HG03103 (cell line): ENCODE data around the gene RWDD4.

ENCODE experiments used
- ATAC-seq: cut with Tn5 transposase; IDR thresholded peaks from one replicate; pipeline ENCODE4 v1.9.1; 2021; ENCODE audit warnings: low read depth; ENCODE audit not compliant: unreplicated experiment

The RWDD4 gene

DNA sequence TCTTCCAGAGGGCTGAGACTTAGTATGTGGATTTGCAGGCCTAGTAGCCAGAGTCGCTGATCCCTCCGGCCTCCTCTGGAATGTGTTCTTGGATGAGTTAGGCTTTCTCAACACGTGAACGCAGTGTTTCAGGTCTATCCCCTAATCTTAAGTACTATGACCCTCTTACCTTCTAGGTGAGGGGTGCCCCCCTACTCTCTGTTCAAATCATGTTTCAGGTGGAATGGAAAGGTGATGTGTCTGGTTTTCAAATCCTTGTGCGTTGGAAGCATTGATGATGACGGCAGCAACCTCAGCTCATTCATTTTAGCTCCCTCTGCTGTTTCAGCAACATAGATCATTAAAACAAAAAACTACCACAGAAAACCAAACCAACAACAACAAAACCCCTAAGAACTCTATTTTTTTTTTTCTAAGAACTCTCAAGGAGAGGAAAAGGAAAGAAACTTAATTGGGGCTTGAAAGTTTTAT is 56.4 kb downstream of the RWDD4 start:
- ATAC-seq: no peak

DNA sequence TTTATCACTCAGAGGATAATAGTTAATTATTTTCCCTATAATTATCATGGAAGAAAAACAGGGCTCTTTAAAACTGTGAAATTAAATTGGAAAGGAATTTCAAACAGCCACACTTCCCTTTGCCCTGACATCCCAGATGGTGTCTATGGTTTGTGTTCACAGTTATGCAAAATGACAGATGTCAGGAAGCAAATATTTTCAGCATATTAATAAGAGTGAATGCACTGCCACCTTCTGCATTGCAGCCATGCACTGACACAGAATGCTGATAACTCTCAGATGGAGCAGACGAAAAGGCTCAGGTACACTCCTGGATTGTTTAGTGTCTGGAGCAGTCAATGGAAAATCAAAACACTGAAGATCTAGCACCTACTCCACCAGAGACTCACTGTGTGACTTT is 57.6 kb downstream of the RWDD4 start:
- ATAC-seq: no peak

DNA sequence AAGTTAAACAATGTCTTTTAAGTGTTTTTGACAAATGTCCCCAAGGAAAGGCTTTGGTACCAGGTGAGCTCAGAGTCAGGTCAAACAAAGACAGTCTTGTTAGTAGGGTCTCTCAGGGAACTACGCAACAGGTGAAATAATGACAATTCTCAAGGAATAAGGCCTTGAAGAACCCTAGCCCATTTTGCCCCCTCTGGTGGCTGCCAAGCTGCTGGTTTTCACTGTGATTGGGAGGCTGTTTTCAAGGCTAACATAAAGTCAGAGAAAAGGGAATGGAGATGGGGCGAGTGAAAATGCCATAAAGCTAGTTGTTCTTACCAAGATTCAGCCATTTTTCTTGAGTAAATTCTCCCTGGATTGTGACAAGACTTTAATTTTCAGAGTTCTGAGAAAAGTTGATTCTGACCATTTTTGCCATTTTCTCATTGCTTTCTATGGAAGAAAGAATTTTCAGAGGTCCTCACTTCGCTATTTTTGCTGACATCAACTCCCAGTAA is 58.7 kb downstream of the RWDD4 start:
- ATAC-seq: no peak

DNA sequence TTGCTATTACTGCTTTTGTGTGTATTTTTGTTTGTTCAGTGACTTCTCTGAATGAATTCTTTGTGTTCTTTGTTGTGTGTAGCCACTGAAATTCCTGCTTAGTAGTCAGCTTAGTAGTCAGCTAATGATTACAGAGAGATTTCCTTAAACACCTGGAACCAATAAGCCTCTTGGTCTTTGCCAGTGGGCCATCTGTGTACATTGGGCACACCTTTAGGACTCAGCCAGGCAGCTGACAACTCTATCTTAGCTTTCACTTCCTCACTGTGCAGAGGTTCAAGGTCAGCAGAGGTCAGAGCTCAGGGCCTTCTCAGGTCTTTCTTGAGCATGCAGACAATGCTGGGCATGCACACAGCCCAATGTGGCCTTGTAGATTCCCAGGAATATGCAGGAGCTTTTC is 59.3 kb downstream of the RWDD4 start:
- ATAC-seq: peak; percentile 80

DNA sequence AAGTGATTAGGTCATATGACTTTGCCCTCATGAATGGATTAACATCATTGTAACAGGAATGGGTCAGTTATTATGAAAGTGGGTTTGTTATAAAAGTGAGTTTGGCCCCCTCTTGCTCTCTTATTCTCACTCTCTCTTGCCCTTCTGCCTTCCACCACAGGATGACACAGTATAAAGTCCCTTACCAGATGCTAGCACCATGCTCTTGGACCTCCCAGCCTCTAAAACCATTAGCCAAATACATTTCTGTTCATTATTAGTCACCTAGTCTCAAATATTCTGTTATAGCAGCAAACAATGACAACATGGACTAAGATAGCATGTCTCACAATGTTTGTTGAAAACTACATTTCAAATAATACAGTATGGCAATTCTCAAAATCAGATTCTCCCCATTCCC is 59.7 kb downstream of the RWDD4 start:
- peak; percentile 15 for ATAC-seq

DNA sequence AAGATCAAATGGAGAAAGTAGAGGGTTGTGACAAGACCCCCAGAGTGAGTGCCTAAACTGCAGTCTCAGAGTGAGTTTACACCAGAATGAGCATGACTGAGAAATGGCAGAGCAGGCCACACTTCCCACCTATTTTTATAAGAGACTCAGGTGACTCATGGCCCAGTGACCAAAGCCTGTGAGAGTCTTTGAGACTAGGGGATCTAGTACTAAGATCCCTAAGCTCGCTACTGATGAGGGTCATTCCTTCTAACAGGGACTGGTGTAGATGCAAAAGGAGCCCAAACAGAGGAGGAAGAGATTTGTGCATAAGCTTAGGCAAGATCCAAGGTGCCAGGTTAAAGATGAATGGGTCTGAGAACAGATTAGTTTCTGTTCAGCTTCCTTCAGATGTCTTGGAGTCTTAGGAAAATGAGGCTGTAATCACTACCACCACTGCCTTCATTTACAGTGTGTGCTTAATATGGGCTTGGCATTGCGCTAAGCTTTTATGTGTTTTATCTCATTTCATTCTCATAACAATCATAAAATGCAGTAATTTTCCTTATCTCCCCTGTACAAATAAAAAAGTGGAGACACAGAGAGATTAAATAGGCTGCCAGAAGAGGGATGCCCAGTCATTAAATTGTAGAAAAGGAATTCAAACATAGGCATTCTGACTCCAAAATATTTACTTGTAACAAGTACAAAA is 62.8 kb downstream of the RWDD4 start:
- ATAC-seq: no peak

DNA sequence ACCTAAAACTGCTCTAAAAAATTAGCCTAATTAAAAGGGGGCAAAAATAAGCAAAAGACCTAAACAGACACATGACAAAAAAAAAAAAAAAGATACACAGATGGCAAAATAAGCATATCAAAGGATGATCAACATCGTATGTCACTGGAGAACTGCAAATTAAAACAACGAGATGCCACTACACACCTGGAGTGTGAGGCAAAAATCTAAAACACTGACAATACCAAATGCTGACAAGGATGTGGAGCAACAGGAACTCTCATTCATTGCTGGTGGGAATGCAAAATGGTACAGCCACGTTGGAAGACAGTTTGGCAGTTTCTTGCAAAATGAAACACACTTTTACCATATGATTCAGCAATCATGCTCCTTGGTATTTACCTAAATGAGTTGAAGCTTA is 64.2 kb downstream of the RWDD4 start:
- ATAC-seq: no peak

DNA sequence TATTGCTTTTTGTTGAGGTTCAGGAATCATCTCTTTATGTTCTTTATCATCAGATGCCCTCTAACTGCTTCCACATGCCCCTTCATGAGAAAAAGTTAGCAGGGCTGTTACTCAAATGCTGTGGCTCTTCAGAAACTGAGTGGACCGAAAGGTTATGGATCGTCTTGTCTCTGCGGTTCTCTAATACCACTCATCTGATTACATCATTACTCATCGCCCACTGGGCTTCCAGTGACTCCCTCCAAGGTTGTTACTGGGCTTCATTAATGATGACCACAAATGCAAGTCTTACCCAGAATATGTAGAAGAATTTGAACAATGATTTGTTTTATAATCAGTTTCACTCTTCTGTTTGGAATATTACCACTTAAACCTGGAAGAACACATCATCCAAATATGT is 67.7 kb downstream of the RWDD4 start:
- ATAC-seq: no peak
